NCI-H128 (cell line): ENCODE measurements around the gene IL22RA2.
"Not testable (repeated sequence)": the region's sequence is repeated elsewhere in the genome, so short reads cannot be mapped to it uniquely, and the experiment has no call there.

Experiments used
- DNase-seq: peaks from one replicate; lab custom pipeline; 2025; ENCODE audit not compliant: unreplicated experiment; lab: John Stamatoyannopoulos, UW

IL22RA2 gene

DNA sequence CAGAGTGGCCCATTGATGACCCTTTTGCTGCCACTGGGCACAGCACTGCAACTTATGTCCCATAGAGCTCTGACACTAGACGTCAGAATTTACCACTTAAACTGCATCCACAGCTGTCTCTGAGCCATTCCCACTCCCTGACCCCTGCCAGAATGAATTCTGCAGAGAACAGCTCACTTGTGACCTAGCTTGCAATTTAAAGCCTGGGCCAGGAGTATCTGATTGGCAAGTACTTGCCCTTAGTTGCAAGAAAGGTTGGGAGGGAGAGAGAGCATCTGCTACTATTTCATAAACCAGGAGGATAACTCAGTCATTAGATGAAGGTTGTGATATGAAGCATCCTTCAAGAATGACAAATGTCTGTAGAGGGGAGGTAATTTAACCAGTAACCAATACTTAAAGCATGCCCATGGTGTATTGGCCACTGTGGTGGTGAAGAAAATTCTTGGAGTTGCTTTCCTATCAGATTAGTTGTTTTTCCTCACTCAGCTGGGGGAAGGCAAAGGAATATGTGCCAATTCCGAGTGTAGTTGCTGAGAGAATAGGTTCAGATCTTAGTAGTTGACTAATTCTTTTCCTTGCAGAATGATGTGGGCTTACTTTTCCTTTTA is 46.5 kb downstream of the IL22RA2 start:
- DNase-seq = no peak

DNA sequence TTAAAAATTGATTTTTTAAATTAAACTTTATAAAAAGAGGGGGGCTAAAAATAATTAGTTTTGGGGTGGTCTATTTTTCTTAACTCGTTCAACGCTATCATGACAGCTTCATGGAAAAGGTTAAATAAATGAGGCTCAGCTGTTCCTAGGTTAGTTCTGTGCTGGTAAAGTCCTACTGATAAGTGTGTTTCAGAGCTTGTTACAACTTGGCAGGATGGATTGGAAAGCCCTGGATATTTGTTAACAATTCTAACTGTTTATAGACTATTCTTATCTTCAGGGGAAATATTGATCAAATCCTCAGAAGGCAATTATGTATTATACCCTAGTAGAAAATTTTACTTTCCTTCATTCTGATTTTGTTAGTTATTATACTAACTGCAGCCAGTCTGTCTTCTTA is 50.4 kb downstream of the IL22RA2 start:
- DNase-seq = no peak

DNA sequence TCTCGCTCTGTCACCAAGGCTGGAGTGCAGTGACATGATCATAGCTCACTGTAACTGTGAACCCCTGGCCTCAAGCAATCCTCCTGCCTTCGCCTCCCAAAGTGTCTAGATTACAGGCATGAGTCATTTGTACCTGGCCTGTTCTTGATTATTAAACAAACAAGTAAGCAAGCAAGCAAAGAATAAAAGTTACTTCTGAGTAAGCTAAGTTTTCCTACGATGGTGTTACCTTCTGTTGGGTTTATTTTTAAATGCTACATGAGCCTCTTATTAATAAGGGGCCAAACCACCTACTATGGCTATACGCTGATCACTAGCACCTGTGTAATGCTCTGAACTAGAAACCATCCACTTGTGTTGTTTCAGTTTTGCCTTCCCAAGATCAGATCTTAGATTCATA is 50.8 kb downstream of the IL22RA2 start:
- no peak for DNase-seq

DNA sequence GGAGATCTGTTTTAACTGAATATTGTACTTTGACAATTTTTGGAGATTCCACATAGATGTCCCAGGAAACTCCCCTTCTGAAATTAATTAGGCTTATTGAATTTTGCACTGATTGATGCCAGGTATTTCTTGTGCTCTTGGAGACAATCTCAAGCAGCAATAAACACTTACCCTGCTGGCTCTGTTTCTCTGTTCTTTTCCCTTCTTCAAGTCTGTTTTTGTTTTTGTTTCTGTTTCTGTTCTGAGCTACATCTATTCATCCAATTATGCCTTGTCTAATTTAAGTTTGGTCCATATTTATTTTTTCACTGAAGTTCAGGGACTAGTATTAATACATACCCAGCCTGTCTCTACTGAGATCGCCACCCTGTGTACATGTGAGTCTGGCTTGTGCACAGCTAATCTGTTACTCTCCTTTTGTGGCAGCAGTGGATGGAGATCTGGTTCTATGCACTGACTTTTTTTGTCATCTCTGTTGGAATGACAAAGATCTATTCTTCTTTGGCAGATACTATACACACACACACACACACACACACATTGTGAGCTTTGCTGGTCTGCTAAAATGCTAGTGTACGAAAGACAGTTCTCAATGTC is 51.9 kb downstream of the IL22RA2 start:
- DNase-seq = no peak

DNA sequence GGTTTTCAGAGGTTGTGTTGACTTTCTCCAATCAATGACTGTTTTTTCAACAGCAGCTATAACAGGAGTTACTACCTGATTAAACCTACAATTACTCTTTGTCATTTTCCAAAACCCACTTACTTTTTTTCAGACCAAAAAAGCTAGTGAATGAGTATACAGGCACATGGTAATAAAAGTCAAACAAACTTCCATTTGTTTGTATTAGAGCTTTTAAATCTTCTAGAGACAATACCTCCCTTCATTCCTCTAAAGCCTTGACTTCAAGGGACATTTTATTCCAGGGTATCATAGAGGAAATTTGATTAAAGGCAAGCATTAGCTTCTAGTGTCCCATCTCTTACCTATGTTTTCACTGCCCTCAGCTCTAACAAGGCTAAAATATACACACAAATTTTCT is 52.7 kb downstream of the IL22RA2 start:
- DNase-seq = no peak

DNA sequence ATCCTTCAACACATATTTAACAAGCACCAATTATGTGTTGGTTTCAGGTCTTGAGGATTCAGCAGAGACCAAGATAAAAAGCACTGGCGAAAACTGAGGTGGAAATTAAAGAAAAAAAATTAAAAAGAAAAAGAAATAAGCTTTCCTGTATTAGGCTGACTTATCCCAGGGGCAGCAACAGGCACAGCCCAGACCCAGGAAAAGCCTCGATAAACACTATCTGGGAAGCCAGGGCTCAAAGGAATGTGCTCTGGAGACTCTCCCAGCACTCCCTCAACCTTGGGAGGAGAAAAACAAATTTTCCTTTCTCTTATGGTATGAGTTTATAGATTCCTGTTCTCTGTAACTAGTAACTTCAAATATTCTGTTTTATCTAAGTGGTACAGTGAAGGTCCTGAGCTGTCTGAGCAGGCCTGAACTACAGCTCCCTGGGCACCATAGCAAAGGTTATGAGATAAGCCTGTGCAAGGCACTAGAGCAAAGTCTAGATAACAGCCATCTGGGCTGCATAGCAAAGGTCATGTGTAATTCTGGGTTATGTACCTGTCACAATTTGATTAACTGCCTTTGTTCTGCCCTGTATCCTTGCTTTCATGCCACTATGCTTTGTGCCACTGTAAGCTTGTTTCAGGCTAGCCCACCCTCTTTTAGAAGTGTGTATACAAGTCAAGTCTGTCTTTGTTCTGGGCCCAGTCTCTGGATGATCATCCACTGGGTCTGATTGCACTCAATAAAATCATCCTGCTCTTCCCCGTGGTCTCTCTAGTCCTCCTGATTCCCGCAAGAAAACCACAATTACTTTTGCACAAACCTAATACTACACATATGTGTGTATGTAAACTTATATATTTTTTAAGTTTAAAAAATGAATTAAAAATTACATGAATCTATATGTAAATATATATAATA is 54.0 kb downstream of the IL22RA2 start:
- no peak for DNase-seq

DNA sequence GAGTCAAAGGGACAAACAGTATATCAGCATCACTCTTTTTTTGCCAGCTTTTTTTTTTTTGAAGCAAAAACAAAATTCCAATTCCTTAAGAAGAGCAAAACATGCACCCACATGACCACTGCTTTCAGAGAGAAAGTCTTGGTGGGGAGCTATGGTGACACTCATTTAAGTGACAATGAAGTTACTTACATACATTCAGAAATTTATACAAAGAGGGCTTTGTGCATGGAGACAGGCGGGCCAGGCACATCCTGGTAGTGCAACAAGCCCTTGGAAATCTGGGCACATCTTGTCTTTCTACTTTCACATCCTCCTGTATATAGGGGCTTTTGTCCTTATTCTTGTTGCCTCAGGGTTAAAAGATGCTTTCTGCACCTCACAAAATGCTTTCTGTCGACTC is 55.9 kb downstream of the IL22RA2 start:
- no peak for DNase-seq

DNA sequence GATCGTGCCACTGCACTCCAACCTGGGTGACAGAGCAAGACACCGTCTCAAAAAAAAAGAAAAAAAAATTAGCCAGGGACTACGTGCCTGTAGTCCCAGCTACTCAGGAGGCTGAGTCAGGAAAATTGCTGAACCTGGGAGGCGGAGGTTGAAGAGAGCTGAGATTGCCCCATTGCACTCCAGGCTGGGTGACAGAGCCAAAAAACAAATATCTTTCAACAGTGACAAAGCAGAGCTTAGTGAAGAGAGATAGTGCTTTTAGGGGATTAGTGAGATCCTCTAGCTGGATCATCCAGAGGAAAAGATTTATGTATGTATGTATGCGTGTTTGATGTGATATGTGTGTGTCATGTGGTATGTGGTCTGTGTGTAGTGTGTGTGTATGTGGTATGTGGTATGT is 56.6 kb downstream of the IL22RA2 start:
- DNase-seq = no peak

DNA sequence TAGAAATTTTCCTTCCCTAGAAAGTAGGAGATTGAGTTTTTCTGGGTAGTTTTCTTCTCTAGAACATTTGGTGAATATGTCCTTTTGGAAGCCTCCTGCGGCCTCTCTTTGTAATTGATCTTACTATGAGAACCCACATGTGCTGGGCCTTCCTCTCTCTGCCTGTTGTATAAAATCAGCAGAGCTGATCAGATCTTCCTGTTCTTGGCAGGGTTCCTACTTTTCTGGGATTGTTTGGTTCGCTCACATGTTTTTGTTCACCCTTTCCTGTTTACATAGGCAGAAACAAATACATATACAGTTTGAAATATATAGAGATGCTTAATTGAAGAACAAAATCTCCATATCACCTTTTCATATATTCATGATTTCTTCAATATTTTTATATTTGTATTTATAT is 57.8 kb downstream of the IL22RA2 start:
- no peak for DNase-seq

DNA sequence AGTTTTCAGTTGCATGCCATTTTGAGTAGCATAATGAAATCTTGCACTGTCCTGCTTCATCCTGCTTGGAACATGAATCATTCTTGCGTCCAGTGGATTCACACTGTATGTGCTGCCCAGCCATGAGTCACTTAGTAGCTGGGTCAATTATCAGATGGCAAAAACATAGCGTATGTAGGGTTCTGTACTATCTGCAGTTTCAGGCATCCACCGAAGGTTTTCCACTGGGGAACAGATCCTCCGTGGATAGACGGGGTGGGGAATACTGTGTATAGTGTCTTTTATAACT is 61.4 kb downstream of the IL22RA2 start:
- DNase-seq = no peak

DNA sequence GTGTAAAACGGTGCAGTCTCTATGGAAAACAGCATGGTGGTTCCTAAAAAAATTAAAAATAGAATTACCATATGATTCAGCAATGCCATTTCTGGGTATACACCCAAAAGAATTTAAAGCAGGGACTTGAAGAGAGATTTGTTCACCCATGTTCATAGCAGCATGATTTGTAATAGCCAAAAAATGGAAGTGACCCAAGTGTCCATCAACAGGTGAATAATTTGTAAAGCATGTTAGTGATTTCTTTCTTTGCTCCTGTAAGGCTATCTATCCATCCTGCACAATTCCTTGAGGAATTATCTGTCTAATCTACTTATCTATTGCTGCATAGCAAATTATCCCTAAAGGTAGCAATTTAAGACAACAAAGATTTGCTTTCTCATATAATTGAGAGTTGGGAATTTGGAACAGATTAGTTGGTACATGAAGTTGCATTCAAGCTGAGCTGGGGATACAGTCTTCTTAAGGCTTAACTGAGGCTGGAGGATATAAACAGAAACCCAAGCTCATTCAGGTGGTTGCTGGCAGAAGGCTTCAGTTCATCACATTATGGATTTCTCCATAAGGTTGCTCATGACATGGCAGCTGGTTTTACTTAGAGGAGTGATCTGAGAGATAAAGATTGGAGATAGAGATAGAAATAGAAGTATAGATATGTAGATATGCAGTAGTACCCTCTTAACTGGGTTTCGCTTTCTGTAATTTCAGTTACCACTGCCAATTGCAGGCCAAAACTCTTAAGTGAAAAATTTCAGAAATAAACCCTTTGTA is 62.0 kb downstream of the IL22RA2 start:
- DNase-seq = no peak

DNA sequence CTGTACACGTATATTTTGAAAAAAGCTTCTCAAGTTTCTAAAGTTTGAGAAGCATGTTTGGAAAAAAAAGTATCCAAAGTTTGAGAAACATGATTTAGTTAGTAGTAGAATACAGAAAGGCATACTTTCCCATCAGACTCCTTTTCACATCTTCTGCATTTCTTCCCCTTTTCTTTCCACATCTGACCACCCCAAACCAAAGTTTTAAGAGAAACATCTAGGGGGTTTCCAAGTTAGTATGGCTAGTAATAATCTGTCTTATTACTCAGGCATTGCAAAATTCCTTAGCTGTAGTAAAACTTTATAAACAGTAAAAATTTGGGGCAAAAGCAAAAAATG is 65.7 kb downstream of the IL22RA2 start:
- no peak for DNase-seq

DNA sequence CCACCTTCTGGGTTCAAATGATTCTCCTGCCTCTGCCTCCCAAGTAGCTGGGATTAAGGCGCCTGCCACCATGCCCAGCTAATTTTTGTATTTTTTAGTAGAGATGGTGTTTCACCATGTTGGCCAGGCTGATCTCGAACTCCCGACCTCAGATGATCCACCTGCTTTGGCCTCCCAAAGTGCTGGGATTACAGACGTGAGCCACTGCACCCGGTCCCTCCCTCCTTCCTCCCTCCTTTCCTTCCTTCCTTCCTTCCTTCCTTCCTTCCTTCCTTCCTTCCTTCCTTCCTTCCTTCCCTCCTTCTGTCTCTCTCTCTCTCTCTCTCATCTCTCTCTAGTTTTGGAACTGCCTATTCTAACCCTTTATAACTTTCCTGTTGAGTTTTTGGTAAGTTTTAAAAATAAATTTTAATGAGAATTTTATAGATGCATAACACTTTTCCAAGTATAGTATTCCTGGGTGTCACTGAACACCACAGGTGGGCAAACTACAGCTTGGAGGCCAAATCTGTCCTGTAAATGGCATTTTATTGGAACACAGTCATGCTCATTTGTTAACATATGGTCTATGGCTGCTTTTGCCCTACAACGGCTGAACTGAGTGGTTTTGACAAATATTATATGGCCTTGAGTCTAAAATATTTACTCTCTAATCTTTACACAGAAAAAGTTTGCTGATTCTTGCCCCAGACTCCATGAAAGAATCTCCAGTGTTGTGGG is 66.2 kb downstream of the IL22RA2 start:
- DNase-seq = not testable (repeated sequence)

DNA sequence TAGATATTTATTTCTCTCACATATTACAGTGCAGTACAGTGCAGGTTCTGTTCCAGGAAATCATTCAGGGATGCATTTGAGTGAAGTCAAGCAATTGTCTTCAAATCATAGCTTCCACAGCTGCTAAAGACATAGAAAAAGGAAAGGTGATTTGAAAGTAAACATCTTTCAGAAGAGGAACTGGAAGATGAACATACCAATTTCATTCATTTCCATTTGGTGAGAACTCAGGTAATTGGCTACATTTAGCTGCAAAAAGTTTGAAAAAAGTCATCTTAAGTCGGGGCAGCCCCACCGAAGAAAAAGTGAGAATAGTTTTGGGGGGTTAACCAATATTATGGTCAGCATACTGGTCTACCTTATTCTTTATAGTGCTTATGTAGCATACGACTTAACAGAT is 67.3 kb downstream of the IL22RA2 start:
- no peak for DNase-seq

DNA sequence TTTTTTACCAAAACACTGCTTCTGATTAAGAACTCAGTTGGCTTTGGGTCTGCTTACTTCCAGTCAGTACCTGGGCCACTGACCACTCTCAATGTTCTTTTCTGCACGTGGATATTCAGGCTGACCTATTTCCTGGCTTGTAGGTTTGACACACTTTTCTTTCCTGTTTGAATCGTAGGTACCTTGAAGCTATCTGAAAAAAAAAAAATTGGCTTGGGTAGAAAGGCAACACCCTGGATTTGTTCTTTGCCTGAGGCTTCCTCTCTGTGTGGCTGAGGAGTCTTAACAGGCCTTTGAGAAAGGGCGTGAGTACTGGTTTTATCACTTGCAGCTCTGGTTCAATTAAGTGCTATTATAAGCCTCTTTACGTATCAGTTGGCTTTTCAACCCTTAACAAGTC is 68.1 kb downstream of the IL22RA2 start:
- DNase-seq = no peak

DNA sequence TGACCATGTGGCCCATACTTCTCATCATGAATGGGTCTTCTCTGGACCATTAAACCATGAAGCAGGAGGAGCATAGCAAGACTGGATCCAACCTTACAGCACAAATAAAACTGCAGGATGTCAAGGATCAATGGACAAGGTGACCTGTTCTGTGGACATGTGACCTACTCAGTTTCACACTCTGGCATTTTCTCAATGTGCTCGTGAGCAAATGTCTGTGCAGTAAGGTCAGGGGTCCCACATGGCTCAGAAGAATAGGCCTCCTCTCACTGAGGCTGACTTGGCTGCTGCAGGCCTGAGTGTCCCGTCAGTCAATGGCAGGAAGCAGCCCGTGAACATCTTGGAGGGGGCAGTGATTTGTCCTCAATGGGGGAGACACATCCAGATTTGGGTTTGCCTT is 68.5 kb downstream of the IL22RA2 start:
- DNase-seq = no peak

DNA sequence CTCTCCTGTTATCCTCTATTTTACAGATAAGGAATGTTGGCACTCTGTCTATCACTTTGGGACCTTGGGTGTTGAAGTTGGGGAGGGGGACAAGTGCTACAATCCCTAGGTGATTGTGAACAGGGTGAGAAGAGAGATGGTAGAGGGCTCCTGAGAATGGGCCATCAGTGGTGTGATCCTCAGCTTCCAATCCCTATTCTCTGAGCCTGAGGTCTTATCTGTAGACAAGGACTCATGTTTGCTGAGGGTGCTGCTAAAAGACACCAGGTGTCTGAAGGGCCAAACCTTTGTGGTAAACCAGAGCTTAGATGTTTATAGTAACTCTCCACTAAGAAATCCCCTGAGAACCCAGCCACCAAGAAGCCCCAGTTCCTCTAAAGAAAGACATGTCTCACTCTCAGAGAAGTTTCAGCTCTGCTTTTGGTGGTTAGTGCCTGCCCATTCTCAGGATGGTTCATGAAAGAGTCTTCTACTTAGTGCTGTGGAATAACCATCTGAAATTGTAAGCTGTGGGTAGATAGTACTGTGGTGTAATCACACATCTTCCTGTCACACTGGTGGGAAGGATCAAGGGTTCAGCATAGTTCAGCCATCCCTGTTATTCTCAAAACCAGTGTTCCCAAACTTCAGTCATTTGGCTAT is 70.5 kb downstream of the IL22RA2 start:
- no peak for DNase-seq

DNA sequence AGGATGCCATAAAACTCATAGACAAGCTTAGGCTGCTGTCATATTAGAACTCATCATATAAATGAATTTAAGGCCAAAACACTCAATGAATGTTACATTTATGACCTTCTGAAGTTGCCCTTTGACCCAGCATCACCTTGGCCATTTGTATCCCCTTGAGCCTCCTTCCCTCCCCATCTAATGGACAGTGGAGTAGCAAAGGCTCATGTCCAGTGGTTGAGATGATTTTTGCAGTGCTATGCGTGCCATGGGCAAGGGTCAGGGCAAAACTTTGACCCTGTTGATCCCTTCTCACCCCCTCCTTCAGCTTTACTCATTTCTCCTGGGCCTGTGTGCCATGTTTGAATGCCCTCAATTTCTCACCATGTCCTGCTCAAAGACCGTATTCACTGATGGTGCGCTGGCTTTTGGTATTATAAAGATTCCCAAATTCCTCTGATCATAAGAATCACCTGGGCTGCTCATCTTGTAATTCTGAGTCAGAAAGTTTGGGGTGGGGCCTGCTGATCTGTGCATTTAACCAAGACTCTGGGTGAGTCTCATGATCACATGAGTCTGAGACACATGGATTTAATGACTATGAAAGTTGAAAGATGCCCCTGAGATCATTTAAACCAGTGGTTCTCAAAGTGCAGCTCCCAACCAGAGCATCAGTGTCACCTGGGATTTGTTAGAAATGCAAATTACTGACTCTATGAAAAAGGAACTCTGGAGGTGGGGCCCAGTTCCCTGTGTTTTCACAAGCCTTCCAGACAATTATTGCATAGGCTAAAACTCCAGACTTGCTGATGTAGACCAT is 71.2 kb downstream of the IL22RA2 start:
- DNase-seq = no peak

DNA sequence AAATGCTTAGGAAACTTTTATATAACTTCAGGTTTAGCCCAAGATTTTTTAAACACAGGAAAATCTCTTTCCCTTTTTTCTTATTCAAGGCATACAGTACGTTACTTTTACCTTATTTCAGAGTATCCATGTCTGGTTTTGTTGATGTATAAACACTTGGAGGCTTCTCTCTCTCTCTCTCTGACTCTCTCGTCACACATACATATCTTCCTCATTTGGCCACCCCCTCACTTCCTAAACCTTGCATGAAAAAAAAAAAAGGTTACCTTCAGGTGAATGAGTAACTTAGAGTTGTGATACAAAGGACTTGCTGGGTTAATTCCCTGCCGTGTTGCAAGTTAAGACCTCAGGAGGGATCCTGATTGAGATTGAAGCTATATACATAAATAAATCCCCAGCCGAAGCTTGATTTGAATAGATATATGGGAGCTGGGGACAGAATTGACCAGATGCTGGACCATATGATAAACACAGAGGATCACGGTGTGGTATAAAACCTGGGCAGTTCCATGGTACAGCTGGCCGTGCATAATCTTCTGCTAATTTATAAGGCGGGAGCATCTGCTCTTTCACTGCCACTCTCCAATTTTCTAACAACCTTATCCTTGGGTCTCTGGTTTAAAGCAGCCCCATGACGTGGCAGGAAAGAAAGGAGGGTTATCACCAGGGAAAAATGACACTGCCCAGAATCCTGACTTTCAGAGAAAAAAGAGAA is 73.6 kb downstream of the IL22RA2 start:
- DNase-seq = no peak
